ENCODE results near the gene ZNF444.

Gene ZNF444

DNA sequence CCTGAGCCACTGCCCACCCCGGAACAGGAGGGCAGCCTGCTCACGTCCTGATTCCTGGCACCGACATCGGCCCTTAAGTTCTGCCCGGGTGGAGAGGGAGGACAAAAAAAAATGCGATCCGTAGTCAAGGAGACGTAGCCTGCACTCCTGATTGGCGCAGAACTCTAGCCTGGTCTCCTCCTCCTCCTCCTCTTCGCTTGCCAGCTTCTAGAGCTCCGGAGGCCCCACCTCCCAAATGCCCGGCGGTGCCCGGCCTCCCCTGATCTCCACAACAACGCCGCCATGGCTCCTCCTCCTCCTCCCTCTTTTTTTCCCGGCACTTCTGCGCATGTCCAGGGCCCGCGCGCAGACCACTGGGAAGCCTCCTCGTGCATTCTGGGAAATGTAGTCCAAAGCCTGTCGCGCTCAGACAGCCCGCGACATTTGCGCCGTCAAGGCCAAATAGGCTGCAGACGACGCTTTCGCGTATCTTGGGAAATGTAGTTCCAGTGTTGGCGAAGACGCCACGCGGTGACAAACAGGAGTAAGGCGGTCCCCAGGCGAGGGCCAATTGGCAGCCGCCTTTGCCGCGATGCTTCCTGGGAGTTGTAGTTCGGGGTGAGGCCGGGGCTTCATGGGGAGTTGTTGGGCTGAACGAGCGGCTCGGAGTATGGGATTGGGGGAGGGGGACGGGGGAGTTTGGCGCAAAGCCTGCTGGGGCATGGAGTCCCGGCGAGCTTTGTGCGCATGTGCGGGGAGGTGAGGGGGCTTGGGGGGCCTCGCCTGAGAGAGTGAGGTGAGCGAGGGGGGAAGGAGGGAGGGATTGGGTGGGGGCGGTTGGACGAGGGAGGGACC lies at the start of gene ZNF444:
TSS of gene ZNF444 (plus strand) at position 705 of the 834 bp plus-strand sequence. CDS start 5,625 bp downstream, outside the sequence.
- in situ Hi-C loops (cut with MboI; ENCODE audit: low pct_unique_long_range_greater_than_20kb, low sequenced_read_pairs, unreplicated experiment), result no loop called here
- TF ChIP-seq, protein P1, sequence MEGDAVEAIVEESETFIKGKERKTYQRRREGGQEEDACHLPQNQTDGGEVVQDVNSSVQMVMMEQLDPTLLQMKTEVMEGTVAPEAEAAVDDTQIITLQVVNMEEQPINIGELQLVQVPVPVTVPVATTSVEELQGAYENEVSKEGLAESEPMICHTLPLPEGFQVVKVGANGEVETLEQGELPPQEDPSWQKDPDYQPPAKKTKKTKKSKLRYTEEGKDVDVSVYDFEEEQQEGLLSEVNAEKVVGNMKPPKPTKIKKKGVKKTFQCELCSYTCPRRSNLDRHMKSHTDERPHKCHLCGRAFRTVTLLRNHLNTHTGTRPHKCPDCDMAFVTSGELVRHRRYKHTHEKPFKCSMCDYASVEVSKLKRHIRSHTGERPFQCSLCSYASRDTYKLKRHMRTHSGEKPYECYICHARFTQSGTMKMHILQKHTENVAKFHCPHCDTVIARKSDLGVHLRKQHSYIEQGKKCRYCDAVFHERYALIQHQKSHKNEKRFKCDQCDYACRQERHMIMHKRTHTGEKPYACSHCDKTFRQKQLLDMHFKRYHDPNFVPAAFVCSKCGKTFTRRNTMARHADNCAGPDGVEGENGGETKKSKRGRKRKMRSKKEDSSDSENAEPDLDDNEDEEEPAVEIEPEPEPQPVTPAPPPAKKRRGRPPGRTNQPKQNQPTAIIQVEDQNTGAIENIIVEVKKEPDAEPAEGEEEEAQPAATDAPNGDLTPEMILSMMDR (IDR thresholded peaks at IDR 0.05; ENCODE audit: extremely low read depth, insufficient read depth, missing control alignments), result no peak
- peak; percentile 98 for DNase-seq (ENCODE audit: low spot score)

DNA sequence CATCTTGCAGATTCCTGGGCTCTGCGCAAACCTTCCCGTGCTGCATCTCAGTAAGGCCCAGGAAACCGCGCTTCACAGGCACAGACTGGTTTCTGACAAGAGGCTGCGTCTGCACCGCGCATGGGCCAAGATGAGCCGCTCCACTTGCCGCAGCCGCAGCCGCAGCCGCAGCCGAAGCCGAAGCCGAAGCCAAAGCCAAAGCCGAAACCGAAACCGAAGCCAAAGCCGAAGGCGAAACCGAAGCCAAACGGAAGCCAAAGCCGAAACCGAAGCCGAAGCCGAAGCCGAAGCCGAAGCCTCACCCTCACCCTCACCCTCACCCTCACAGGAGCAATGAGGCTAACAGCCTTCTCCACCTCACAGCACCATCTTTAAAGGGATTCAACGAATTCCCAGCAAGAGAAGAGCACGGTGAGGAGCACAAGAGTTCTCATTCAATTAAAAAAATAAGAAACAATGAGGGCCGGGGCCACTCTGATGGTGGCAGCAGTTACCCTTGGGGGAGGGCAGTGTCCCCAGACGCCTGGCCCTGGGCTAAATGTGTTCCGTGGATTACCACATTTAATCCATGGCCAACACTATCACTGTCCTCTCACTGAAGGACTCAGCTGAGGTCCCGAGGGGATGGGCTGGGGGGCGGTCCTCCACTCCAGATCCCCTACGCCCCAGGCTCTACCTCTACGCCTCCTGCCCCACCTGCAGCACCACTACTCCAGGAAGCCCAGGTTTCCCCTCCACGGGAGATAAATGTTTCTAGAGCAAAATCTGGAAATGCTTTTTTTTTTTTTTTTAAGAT lies 49.1 kb upstream of the ZNF444 start:
- DNase-seq (ENCODE audit: low spot score), result no peak
- TF ChIP-seq, protein P1 (IDR thresholded peaks at IDR 0.05; ENCODE audit: extremely low read depth, insufficient read depth, missing control alignments), result no peak
- in situ Hi-C loops (cut with MboI; ENCODE audit: low pct_unique_long_range_greater_than_20kb, low sequenced_read_pairs, unreplicated experiment), result no loop called here

DNA sequence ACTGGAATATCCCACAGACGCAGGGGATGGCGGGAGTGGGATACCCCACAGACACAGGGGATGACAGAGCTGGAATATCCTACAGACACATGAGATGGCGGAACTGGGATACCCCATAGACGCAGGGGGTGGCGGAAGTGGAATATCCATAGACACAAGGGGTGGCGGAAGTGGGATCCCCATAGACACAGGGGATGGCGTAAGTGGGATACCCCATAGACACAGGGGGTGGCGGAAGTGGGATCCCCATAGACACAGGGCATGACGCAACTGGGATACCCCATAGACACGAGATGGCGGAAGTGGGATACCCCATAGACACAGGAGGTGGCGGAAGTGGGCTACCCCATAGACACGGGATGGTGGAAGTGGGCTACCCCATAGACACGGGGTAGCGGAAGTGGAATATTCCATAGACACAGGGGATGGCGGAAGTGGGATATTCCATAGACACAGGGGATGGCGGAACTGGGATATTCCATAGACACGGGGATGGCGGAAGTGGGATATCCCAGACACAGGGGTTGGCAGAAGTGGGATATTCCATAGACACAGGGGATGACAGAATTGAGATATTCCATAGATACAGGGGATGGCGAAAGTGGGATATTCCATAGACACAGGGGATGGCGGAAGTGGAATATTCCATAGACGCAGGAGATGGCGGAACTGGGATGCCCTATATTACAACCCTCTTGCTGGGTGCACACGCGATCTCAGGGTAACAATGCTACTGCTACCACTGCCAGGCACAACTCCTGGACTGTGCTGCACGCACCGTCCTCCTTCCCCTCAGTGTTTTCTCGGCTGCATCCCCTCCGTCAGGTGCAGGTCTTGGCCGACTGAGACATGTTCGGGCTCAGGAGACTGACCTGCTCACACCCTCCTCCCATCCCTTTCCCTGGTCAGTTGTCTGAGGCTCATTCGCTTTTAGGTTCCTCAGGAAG lies 48.1 kb upstream of the ZNF444 start:
- in situ Hi-C loops (cut with MboI; ENCODE audit: low pct_unique_long_range_greater_than_20kb, low sequenced_read_pairs, unreplicated experiment), result no loop called here
- TF ChIP-seq, protein P1 (IDR thresholded peaks at IDR 0.05; ENCODE audit: extremely low read depth, insufficient read depth, missing control alignments), result no peak
- no peak for DNase-seq (ENCODE audit: low spot score)

DNA sequence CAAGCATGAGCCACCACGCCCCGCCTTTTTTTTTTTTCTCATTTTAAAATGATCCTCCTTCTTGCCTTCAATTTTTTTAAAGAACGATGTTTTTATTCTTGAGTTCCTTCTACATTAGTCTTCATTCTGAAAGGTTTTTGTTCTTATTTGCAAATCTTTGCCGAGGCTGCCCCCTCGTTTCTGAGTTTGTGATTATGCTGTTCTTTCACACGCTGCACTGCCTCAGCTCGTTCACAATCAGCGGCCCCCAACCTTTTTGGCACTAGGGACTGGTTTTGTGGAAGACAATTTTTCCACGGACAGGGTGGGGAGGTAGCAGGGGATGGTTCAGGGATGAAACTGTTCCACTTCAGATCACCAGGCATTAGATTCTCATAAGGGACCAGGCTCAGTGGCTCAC lies 46.6 kb upstream of the ZNF444 start:
- DNase-seq (ENCODE audit: low spot score), result no peak
- in situ Hi-C loops (cut with MboI; ENCODE audit: low pct_unique_long_range_greater_than_20kb, low sequenced_read_pairs, unreplicated experiment), result no loop called here
- TF ChIP-seq, protein P1 (IDR thresholded peaks at IDR 0.05; ENCODE audit: extremely low read depth, insufficient read depth, missing control alignments), result no peak

DNA sequence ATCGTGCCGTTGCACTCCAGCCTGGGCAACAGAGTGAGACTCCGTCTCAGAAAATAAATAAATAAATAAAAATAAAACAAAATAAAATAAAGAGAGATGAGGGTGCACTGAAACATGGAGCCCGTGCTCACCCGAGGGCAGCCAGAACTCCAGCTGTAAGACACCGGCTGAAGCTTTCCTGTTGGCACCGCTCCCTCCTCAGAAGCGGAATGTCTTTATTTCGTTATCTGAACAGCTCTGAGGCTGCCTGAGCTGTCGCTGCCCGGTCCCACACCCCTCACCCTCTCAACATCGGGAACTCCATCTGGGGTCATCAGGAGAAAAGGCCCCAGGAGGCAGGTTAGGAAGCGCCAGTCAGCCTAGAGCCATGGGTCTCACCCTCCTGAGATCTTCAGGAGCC lies 44.4 kb upstream of the ZNF444 start:
- DNase-seq (ENCODE audit: low spot score), result no peak
- in situ Hi-C loops (cut with MboI; ENCODE audit: low pct_unique_long_range_greater_than_20kb, low sequenced_read_pairs, unreplicated experiment), result no loop called here
- TF ChIP-seq, protein P1 (IDR thresholded peaks at IDR 0.05; ENCODE audit: extremely low read depth, insufficient read depth, missing control alignments), result no peak

DNA sequence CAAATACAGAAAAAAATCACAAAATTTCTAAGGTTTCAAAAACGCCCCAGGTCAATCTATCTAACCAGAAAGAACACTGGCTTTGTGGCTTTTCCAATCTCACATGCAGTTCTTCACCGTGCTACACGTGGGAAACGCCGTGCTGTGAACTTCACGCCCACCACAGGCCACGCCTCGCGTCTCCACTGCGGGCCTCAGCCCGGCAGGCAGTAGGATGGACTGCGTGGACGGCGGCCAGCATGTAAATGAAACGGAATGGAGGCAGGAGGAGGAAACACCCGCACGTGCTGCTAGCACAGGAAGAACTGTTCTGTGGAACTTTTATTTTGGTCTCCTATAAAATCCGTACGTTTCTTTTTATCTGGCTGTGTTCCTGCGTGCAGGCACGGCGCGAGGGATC lies 43.8 kb upstream of the ZNF444 start:
- peak; percentile 19 for DNase-seq (ENCODE audit: low spot score)
- in situ Hi-C loops (cut with MboI; ENCODE audit: low pct_unique_long_range_greater_than_20kb, low sequenced_read_pairs, unreplicated experiment), result no loop called here
- TF ChIP-seq, protein P1 (IDR thresholded peaks at IDR 0.05; ENCODE audit: extremely low read depth, insufficient read depth, missing control alignments), result no peak
